Prostate gland (tissue), 2 donors: Measurements from ENCODE around the gene UBE2A. TPM values are rescaled to one million over a fixed set of nuclear protein-coding genes. Genes with fewer than 3 reads are reported as not detected.
A peak's percentile ranks its signal among the peaks of the same experiment; 100 is the strongest.

Experiments used
- DNase-seq: peaks from one replicate; pipeline ENCODE4 v3.0.0-alpha.2; 2019; ENCODE audit warnings: low spot score
- H3K27ac ChIP-seq, 2 donors: fragments of 200-600 bp; sonication (generic); 2 replicates each; pipeline ENCODE4 v1.5.1; 2017 to 2019
- H3K27me3 ChIP-seq: fragments of 200-600 bp; sonication (generic); replicated peaks from 2 replicates; pipeline ENCODE4 v1.5.1; 2019; ENCODE audit not compliant: insufficient read depth
- H3K36me3 ChIP-seq, 2 donors: fragments of 200-600 bp; sonication (generic); 1 replicate in 1 of 2; 2 replicates in 1 of 2; pipeline versions ENCODE4 v1.5.1 to v1.8.1; 2017 to 2019
- H3K4me1 ChIP-seq: fragments of 200-600 bp; sonication (generic); replicated peaks from 2 replicates; pipeline ENCODE4 v1.5.1; 2019
- H3K4me3 ChIP-seq, 2 donors: fragments of 200-600 bp; sonication (generic); 2 replicates each; pipeline ENCODE4 v1.5.1; 2017 to 2019
- H3K9me3 ChIP-seq: fragments of 200-600 bp; sonication (generic); 2 replicates; pipeline ENCODE4 v1.5.1; 2017
- CTCF ChIP-seq, 4 experiments: fragments of 200-600 bp in 2 of 4; fragments of 450-650 bp in 2 of 4; sonication (generic) in 2 of 4; IDR thresholded peaks; 1 replicate in 3 of 4; 2 replicates in 1 of 4; pipeline ENCODE4 v1.5.1; 2016 to 2019; ENCODE audit warnings: antibody characterized with exemption in 4 of 4, mild to moderate bottlenecking in 2 of 4, moderate library complexity in 2 of 4
- POLR2A ChIP-seq: fragments of 450-650 bp; IDR thresholded peaks from one replicate; pipeline ENCODE4 v1.6.1; 2016; ENCODE audit warnings: antibody characterized with exemption, mild to moderate bottlenecking
- POLR2AphosphoS5 ChIP-seq: sonication (generic); formaldehyde crosslinking; IDR thresholded peaks from one replicate; pipeline ENCODE4 v1.6.1; 2017; ENCODE audit warnings: antibody characterized with exemption
- WGBS: methylation state at CpG from one replicate; pipeline ENCODE4 v1.1.5; 2018; 5-methylcytosine and 5-hydroxymethylcytosine counted together
- intact Hi-C: fragments of 100-400 bp; cut with DNase I; formaldehyde crosslinking; loops from one replicate; pipeline ENCODE4 v1.14.2; 2022
- total RNA-seq, 2 donors: library from RNA; depleted of rRNA; stranded (reverse); fragments of >200 nt; gene quantifications; one replicate each; pipeline ENCODE4 v1.1.0, GENCODE V29; 2016

UBE2A gene
- total RNA-seq, 2 donors from 2014 or later: 19.8 to 32.9 TPM

GRCh38 chrX:119573222-119573621, 1.1 kb upstream of the UBE2A start:
- DNase-seq: no peak
- no peaks in the 10 kb centered on the region for H3K4me1 ChIP-seq
- peak overlapping the region; percentile 90 to 93 for H3K27ac ChIP-seq
- intact Hi-C loops: loop anchor here (10.0 kb wide), 2 partner anchors 58 to 108 kb away; partner anchors contain the start of gene SLC25A5
- WGBS: 45% methylated on average over 3 of the region's 3 CpGs
- H3K36me3 ChIP-seq: no peaks in the 10 kb centered on the region
- no peak for TF ChIP-seq CTCF (IDR thresholded peaks at IDR 0.05)
- TF ChIP-seq POLR2A: no peak
- TF ChIP-seq POLR2AphosphoS5: no peak
- no peaks in the 10 kb centered on the region for H3K9me3 ChIP-seq
- H3K4me3 ChIP-seq: peak overlapping the region in 1 of 2 donors; percentile 59
- H3K27me3 ChIP-seq: no peaks in the 10 kb centered on the region

GRCh38 chrX:119573840-119574393, 446 bp upstream of the UBE2A start:
- intact Hi-C loops: loop anchor here (1.0 to 10.0 kb wide), 3 partner anchors 9 to 109 kb away; partner anchors contain the start of genes SLC25A5 and STEEP1
- WGBS: 0% methylated on average over 26 of the region's 30 CpGs
- no peak for DNase-seq

GRCh38 chrX:119579414-119579813, 5.1 kb downstream of the UBE2A start:
- Histone ChIP-seq H3K36me3 (no peaks in the 10 kb centered on the region), H3K4me3 (no peak overlapping the region), H3K27me3 (no peaks in the 10 kb centered on the region), H3K9me3 (no peaks in the 10 kb centered on the region), H3K4me1 (no peaks in the 10 kb centered on the region), H3K27ac (no peak overlapping the region)
- intact Hi-C loops: loop anchor here (10.0 kb wide), 2 partner anchors 65 to 115 kb away; partner anchors contain the start of gene SLC25A5
- TF ChIP-seq CTCF (IDR thresholded peaks at IDR 0.05): no peak
- no peak for TF ChIP-seq POLR2A
- TF ChIP-seq POLR2AphosphoS5: no peak
- no peak for DNase-seq

More at GRCh38 chrX:119573840-119574393, 446 bp upstream of the UBE2A start:
- no peaks in the 10 kb centered on the region for H3K4me1 ChIP-seq
- H3K4me3 ChIP-seq: peak overlapping the region; percentile 58 to 59
- H3K27me3 ChIP-seq: no peaks in the 10 kb centered on the region
- peak overlapping the region; percentile 90 to 93 for H3K27ac ChIP-seq
- TF ChIP-seq POLR2AphosphoS5 (peak; percentile 75), CTCF (IDR thresholded peaks at IDR 0.05) (no peak), POLR2A (no peak)
- H3K9me3 ChIP-seq: no peaks in the 10 kb centered on the region
- H3K36me3 ChIP-seq: no peaks in the 10 kb centered on the region

GRCh38 chrX:119583431-119584059, 9.2 kb downstream of the UBE2A start:
- intact Hi-C loops: no loop called here

More at GRCh38 chrX:119583431-119584059, 9.2 kb downstream of the UBE2A start:
- no peaks in the 10 kb centered on the region for H3K4me1 ChIP-seq
- no peak for DNase-seq
- WGBS: 44% methylated on average over 2 of the region's 2 CpGs
- no peak overlapping the region for H3K27ac ChIP-seq
- no peak overlapping the region for H3K4me3 ChIP-seq
- H3K27me3 ChIP-seq: no peaks in the 10 kb centered on the region
- H3K9me3 ChIP-seq: no peaks in the 10 kb centered on the region
- no peaks in the 10 kb centered on the region for H3K36me3 ChIP-seq
- no peak for TF ChIP-seq CTCF (IDR thresholded peaks at IDR 0.05)
- no peak for TF ChIP-seq POLR2AphosphoS5
- TF ChIP-seq POLR2A: no peak
